H9 (cell line): ENCODE measurements around the gene YKT6. TPM values are rescaled to one million over a fixed set of nuclear protein-coding genes. Genes with fewer than 3 reads are reported as not detected.
"Not testable (repeated sequence)": the region's sequence is repeated elsewhere in the genome, so short reads cannot be mapped to it uniquely, and the experiment has no call there.

Experiments
- DNase-seq: peaks from one replicate; pipeline ENCODE4 v3.0.0-alpha.2; 2017
- H2AFZ ChIP-seq: one replicate; pipeline ENCODE4 v1.6.1; 2013; ENCODE audit warnings: mild to moderate bottlenecking, low read length, control low read depth, moderate library complexity
- H2AK5ac ChIP-seq: 2 replicates; pipeline ENCODE4 v1.6.1; 2013; ENCODE audit warnings: low read length, control low read depth, mixed read lengths; ENCODE audit not compliant: insufficient read length
- H2BK120ac ChIP-seq: one replicate; pipeline ENCODE4 v1.6.1; 2013; ENCODE audit warnings: low read depth, mild to moderate bottlenecking, low read length, control low read depth, inconsistent platforms; ENCODE audit not compliant: poor library complexity, severe bottlenecking
- H2BK12ac ChIP-seq: 2 replicates; pipeline ENCODE4 v1.6.1; 2013; ENCODE audit warnings: low read length, control low read depth, mixed read lengths, low read depth; ENCODE audit not compliant: insufficient read length
- H2BK15ac ChIP-seq: 2 replicates; pipeline ENCODE4 v1.6.1; 2013; ENCODE audit warnings: low read depth, low read length, control low read depth
- H2BK20ac ChIP-seq: one replicate; pipeline ENCODE4 v1.6.1; 2013; ENCODE audit warnings: low read depth, mild to moderate bottlenecking, low read length, control low read depth, inconsistent platforms; ENCODE audit not compliant: poor library complexity, severe bottlenecking
- H2BK5ac ChIP-seq: 2 replicates; pipeline ENCODE4 v1.6.1; 2013; ENCODE audit warnings: low read length, control low read depth, mixed read lengths; ENCODE audit not compliant: insufficient read length
- H3K14ac ChIP-seq: 2 replicates; pipeline ENCODE4 v1.6.1; 2013; ENCODE audit warnings: low read length, control low read depth; ENCODE audit not compliant: insufficient read depth
- H3K18ac ChIP-seq: 2 replicates; pipeline ENCODE4 v1.6.1; 2013; ENCODE audit warnings: low read depth, mild to moderate bottlenecking, mixed read lengths, low read length, control low read depth; ENCODE audit not compliant: insufficient read length
- H3K23ac ChIP-seq: 2 replicates; pipeline ENCODE4 v1.6.1; 2013; ENCODE audit warnings: low read length, control low read depth, mixed read lengths, low read depth; ENCODE audit not compliant: insufficient read length
- H3K23me2 ChIP-seq: 2 replicates; pipeline ENCODE4 v1.6.1; 2013; ENCODE audit warnings: low read depth, mild to moderate bottlenecking, mixed read lengths, low read length, control low read depth; ENCODE audit not compliant: insufficient read length, poor library complexity, severe bottlenecking
- H3K27ac ChIP-seq: 2 replicates; pipeline ENCODE4 v1.5.1; 2013; ENCODE audit warnings: low read length, control low read depth, mixed read lengths, low read depth; ENCODE audit not compliant: insufficient read length
- H3K27me3 ChIP-seq: 2 replicates; pipeline ENCODE4 v1.6.1; 2013; ENCODE audit warnings: low read length, control low read depth, inconsistent platforms; ENCODE audit not compliant: insufficient read depth
- H3K4ac ChIP-seq: 2 replicates; pipeline ENCODE4 v1.6.1; 2013; ENCODE audit warnings: low read depth, mild to moderate bottlenecking, control low read depth, inconsistent platforms, low read length, moderate library complexity
- H3K4me1 ChIP-seq: 2 replicates; pipeline ENCODE4 v1.6.1; 2013; ENCODE audit warnings: low read length, control low read depth, inconsistent platforms; ENCODE audit not compliant: insufficient read depth
- H3K4me2 ChIP-seq: 2 replicates; pipeline ENCODE4 v1.6.1; 2013; ENCODE audit warnings: low read length, control low read depth, mixed read lengths; ENCODE audit not compliant: insufficient read length, insufficient read depth
- H3K56ac ChIP-seq: 2 replicates; pipeline ENCODE4 v1.6.1; 2013; ENCODE audit warnings: low read depth, mild to moderate bottlenecking, mixed read lengths, low read length, control low read depth; ENCODE audit not compliant: insufficient read length
- H3K79me1 ChIP-seq: 2 replicates; pipeline ENCODE4 v1.6.1; 2013; ENCODE audit warnings: low read depth, mild to moderate bottlenecking, moderate library complexity, low read length, control low read depth, inconsistent platforms; ENCODE audit not compliant: insufficient read depth, poor library complexity, severe bottlenecking
- H3K79me2 ChIP-seq: 2 replicates; pipeline ENCODE4 v1.6.1; 2013; ENCODE audit warnings: low read length, control low read depth, inconsistent platforms; ENCODE audit not compliant: insufficient read depth
- H3K9ac ChIP-seq: 2 replicates; pipeline ENCODE4 v1.6.1; 2013; ENCODE audit warnings: low read length, control low read depth, mixed read lengths; ENCODE audit not compliant: insufficient read length; ENCODE audit errors: extremely low read depth
- H3K9me3 ChIP-seq: one replicate; pipeline ENCODE4 v1.6.1; 2013; ENCODE audit warnings: low read depth, low read length, inconsistent platforms; ENCODE audit not compliant: control insufficient read depth
- H3T11ph ChIP-seq: one replicate; pipeline ENCODE4 v1.6.1; 2013; ENCODE audit warnings: mild to moderate bottlenecking, low read length, control low read depth, inconsistent platforms
- H4K20me1 ChIP-seq: one replicate; pipeline ENCODE4 v1.6.1; 2013; ENCODE audit not compliant: control insufficient read depth, insufficient read length, insufficient read depth
- H4K5ac ChIP-seq: 2 replicates; pipeline ENCODE4 v1.6.1; 2013; ENCODE audit warnings: low read depth, mild to moderate bottlenecking, mixed read lengths, low read length, control low read depth; ENCODE audit not compliant: insufficient read length
- H4K8ac ChIP-seq: replicated peaks from 2 replicates; pipeline ENCODE4 v1.6.1; 2013; ENCODE audit warnings: low read length, control low read depth, mixed read lengths, low read depth; ENCODE audit not compliant: insufficient read length
- H4K91ac ChIP-seq: 2 replicates; pipeline ENCODE4 v1.6.1; 2013; ENCODE audit warnings: low read depth, mild to moderate bottlenecking, moderate library complexity, mixed read lengths, low read length, control low read depth; ENCODE audit not compliant: insufficient read length
- H3K27ac Mint-ChIP-seq, 3 experiments: 2 replicates in 2 of 3; 3 replicates in 1 of 3; pipeline ENCODE4 v1.8.0; 2020 to 2021; ENCODE audit warnings: mixed read lengths in 3 of 3, mild to moderate bottlenecking in 1 of 3, moderate library complexity in 1 of 3
- H3K27me3 Mint-ChIP-seq: 2 replicates; pipeline ENCODE4 v1.8.0; 2021; ENCODE audit warnings: low read depth, mild to moderate bottlenecking, moderate library complexity, mixed read lengths
- H3K36me3 Mint-ChIP-seq, 3 experiments: 2 replicates in 2 of 3; 3 replicates in 1 of 3; pipeline ENCODE4 v1.8.0; 2020 to 2021; ENCODE audit warnings: low read depth in 3 of 3, mixed read lengths in 3 of 3; ENCODE audit not compliant: insufficient read depth in 1 of 3
- H3K4me1 Mint-ChIP-seq, 2 experiments: 2 replicates each; pipeline ENCODE4 v1.8.0; 2020; ENCODE audit warnings: mixed read lengths in 2 of 2
- H3K4me3 Mint-ChIP-seq, 2 experiments: 2 replicates in 1 of 2; 3 replicates in 1 of 2; pipeline ENCODE4 v1.8.0; 2020 to 2021; ENCODE audit warnings: mild to moderate bottlenecking in 2 of 2, mixed read lengths in 2 of 2, moderate library complexity in 1 of 2
- H3K9me3 Mint-ChIP-seq, 2 experiments: 2 replicates in 1 of 2; 3 replicates in 1 of 2; pipeline ENCODE4 v1.8.0; 2020; ENCODE audit warnings: mild to moderate bottlenecking in 2 of 2, mixed read lengths in 2 of 2, moderate library complexity in 1 of 2
- CTCF ChIP-seq: fragments of 200-600 bp; sonication (generic); conservative IDR thresholded peaks from 3 replicates; pipeline ENCODE4 v1.8.0; 2021; ENCODE audit warnings: antibody characterized with exemption, mild to moderate bottlenecking
- WGBS: extraction: QIAGEN DNeasy Blood & Tissue Kit; methylation state at CpG from one replicate; pipeline ENCODE4 v1.1.7; 2013; ENCODE audit warnings: missing lambda C conversion rate, low lambda C conversion rate, mixed read lengths; ENCODE audit not compliant: insufficient read length; ENCODE audit errors: extremely low coverage; 5-methylcytosine and 5-hydroxymethylcytosine counted together
- total RNA-seq: library from RNA; stranded (reverse); gene quantifications from 2 replicates; pipeline ENCODE4 v1.2.1, GENCODE V29; 2021

YKT6 gene
- total RNA-seq, 1 experiment from 2014 or later, result 104 TPM

GRCh38 chr7:44197474-44197873, 3.3 kb upstream of the YKT6 start:
- no peak overlapping the region for H3K14ac ChIP-seq
- H2BK120ac ChIP-seq, result no peak overlapping the region
- H2BK15ac ChIP-seq, result no peak overlapping the region
- no peak overlapping the region for H2BK12ac ChIP-seq
- H3K27me3 ChIP-seq, result no peaks in the 10 kb centered on the region
- H3K56ac ChIP-seq, result no peak overlapping the region
- Mint-ChIP-seq H3K27ac (no peak overlapping the region), H3K9me3 (peaks cover 0 to 2% of the 10 kb centered on the region in 2 experiments; a peak in 1 of 5 replicates), H3K27me3 (peaks cover 24% of the 10 kb centered on the region), H3K4me3 (no peak overlapping the region; a peak in 1 of 5 replicates), H3K4me1 (peaks cover 11 to 12% of the 10 kb centered on the region in 2 experiments), H3K36me3 (no peaks in the 10 kb centered on the region)
- H3T11ph ChIP-seq, result no peak overlapping the region
- H3K79me2 ChIP-seq, result peaks cover 8% of the 10 kb centered on the region; the same call in 1 of the 2 replicates
- H3K23ac ChIP-seq, result no peak overlapping the region
- no peak overlapping the region for H2BK20ac ChIP-seq
- no peaks in the 10 kb centered on the region for H3K4me1 ChIP-seq
- no peak overlapping the region for H4K8ac ChIP-seq
- no peak overlapping the region for H2AK5ac ChIP-seq
- H3K18ac ChIP-seq, result no peak overlapping the region
- WGBS, result no CpG with 5 or more reads among the region's 7 CpGs
- H3K9ac ChIP-seq, result no peak overlapping the region
- no peak overlapping the region for H2BK5ac ChIP-seq
- TF ChIP-seq CTCF, result no peak
- H3K23me2 ChIP-seq, result peaks cover 3% of the 10 kb centered on the region
- no peak overlapping the region for H3K27ac ChIP-seq
- H4K91ac ChIP-seq, result no peak overlapping the region
- no peak overlapping the region for H3K4ac ChIP-seq
- no peaks in the 10 kb centered on the region for H3K79me1 ChIP-seq
- no peak overlapping the region for H4K5ac ChIP-seq
- H3K9me3 ChIP-seq, result no peaks in the 10 kb centered on the region
- no peak overlapping the region for H3K4me2 ChIP-seq
- H4K20me1 ChIP-seq, result no peaks in the 10 kb centered on the region
- no peak overlapping the region for H2AFZ ChIP-seq
- no peak for DNase-seq

DNA sequence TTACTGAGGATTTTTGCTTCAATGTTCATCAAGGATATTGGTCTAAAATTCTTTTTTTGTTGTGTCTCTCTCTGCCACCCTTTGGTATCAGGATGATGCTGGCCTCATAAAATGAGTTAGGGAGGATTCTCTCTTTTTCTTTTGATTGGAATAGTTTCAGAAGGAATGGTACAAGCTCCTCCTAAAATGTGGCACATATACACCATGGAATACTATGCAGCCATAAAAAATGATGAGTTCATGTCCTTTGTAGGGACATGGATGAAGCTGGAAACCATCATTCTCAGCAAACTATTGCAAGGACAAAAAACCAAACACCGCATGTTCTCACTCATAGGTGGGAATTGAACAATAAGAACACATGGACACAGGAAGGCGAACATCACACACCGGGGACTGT, 615 bp upstream of the YKT6 start:
- H3K79me2 ChIP-seq, result peaks cover 17% of the 10 kb centered on the region; the same call in 1 of the 2 replicates
- not testable (repeated sequence) for H3K4me1 ChIP-seq, H2AK5ac ChIP-seq, DNase-seq, H2BK12ac ChIP-seq, H2AFZ ChIP-seq, H4K8ac ChIP-seq, H4K20me1 ChIP-seq, H2BK15ac ChIP-seq, H2BK5ac ChIP-seq, H4K91ac ChIP-seq, H3K56ac ChIP-seq, H3K27ac Mint-ChIP-seq, H3K36me3 Mint-ChIP-seq, H3K79me1 ChIP-seq, H4K5ac ChIP-seq, H3K23me2 ChIP-seq, H3K9ac ChIP-seq, H3K9me3 Mint-ChIP-seq, H3K4ac ChIP-seq, H3K18ac ChIP-seq, H3K27ac ChIP-seq, H3T11ph ChIP-seq, H3K23ac ChIP-seq, H2BK120ac ChIP-seq, H3K27me3 ChIP-seq, H3K9me3 ChIP-seq, H2BK20ac ChIP-seq, H3K4me2 ChIP-seq, H3K14ac ChIP-seq
- H3K27me3 Mint-ChIP-seq, result peaks cover 22% of the 10 kb centered on the region
- peaks cover 12 to 13% of the 10 kb centered on the region in 2 experiments for H3K4me1 Mint-ChIP-seq
- whole genome bisulfite sequencing, result no CpG with 5 or more reads among the region's 3 CpGs
- 0 out of 5 replicates have a peak overlapping the region, but pooled peaks of 1 of the 2 experiments have one; percentile 29 for H3K4me3 Mint-ChIP-seq
